ENCODE measurements around the gene PABPC1L.

PABPC1L gene

GRCh38 chr20:44988631-44989171, 78.8 kb downstream of the PABPC1L start:
- H3K4me1 ChIP-seq (ENCODE audit: control insufficient read depth, insufficient read depth, low read length) = no peaks in the 10 kb centered on the region
- WGBS (ENCODE audit: insufficient coverage, insufficient read length) = no CpG with 5 or more reads among the region's 1 CpG
- no peak overlapping the region for H3K27ac ChIP-seq (ENCODE audit: low read length)
- H3K36me3 ChIP-seq (ENCODE audit: control insufficient read depth, insufficient read depth, low read length) = no peaks in the 10 kb centered on the region
- no peak overlapping the region for H3K4me3 ChIP-seq (ENCODE audit: low read length)
- H3K9me3 ChIP-seq (ENCODE audit: control insufficient read depth, insufficient read depth, low read length) = no peaks in the 10 kb centered on the region
- no peak for DNase-seq (ENCODE audit: low read depth, low spot score)
- no peaks in the 10 kb centered on the region for H3K27me3 ChIP-seq (ENCODE audit: control insufficient read depth, insufficient read depth, low read length)
